A549 (cell line): Measurements from ENCODE around the gene CNNM2. TPM values are rescaled to one million over a fixed set of nuclear protein-coding genes. Genes with fewer than 3 reads are reported as not detected.

ENCODE experiments used
- ATAC-seq, 2 experiments: fragments of 200-7000 bp in 1 of 2; fragments of >200 bp in 1 of 2; cut with Nextera tagmentation in 1 of 2; cut with Tn5 transposase in 1 of 2; 3 replicates each; pipeline versions ENCODE4 v1.8.0 to v1.9.1; 2018 to 2020; ENCODE audit warnings: mild to moderate bottlenecking in 1 of 2, moderate library complexity in 1 of 2
- CTCF ChIA-PET: fragments of 300-600 bp; sonication (Branson Sonifier 250); formaldehyde crosslinking; extraction: SDS; loops from one replicate; lab custom pipeline; 2021; ENCODE audit warnings: antibody characterized with exemption, inconsistent platforms; lab: Yijun Ruan, JAX
- POLR2A ChIA-PET: fragments of 350-600 bp; formaldehyde crosslinking; extraction: SDS; loops from one replicate; lab custom pipeline; 2021; ENCODE audit warnings: antibody characterized with exemption, inconsistent platforms; lab: Yijun Ruan, JAX
- DNase-seq, 2 experiments: peaks; one replicate each; pipeline versions ENCODE4 v3.0.0 to v3.0.0-alpha.2; 2011 to 2016; ENCODE audit warnings: low read depth in 1 of 2, low spot score in 1 of 2
- FAIRE-seq: peaks from 2 replicates; lab custom pipeline; 2011; peaks lifted over from hg19 to GRCh38; lab: Jason Lieb, UNC
- H3K27ac ChIP-seq, 2 experiments: fragments of >200 bp; sonication (Bioruptor Twin); formaldehyde crosslinking; 3 replicates each; pipeline ENCODE4 v1.5.1; 2016 to 2017
- H3K4me1 ChIP-seq: fragments of >200 bp; sonication (Bioruptor Twin); formaldehyde crosslinking; 3 replicates; pipeline ENCODE4 v1.6.1; 2016
- H3K4me2 ChIP-seq: fragments of >200 bp; sonication (Bioruptor Twin); formaldehyde crosslinking; 3 replicates; pipeline ENCODE4 v1.6.1; 2016
- H3K4me3 ChIP-seq: fragments of >200 bp; sonication (Bioruptor Twin); formaldehyde crosslinking; 3 replicates; pipeline ENCODE4 v1.5.1; 2016
- H3K9me3 ChIP-seq: fragments of >200 bp; sonication (Bioruptor Twin); formaldehyde crosslinking; 3 replicates; pipeline ENCODE4 v1.6.1; 2016
- CBX2 ChIP-seq: fragments of 200-600 bp; sonication (generic); IDR thresholded peaks from 2 replicates; pipeline ENCODE4 v1.6.1; 2016; ENCODE audit warnings: low read depth, mild to moderate bottlenecking, borderline replicate concordance
- CEBPB ChIP-seq, 2 experiments: fragments of >200 bp in 1 of 2; sonication (Bioruptor Twin) in 1 of 2; formaldehyde crosslinking in 1 of 2; IDR thresholded peaks; 2 replicates each; pipeline ENCODE4 v1.6.1; 2012 to 2016
- CHD2 ChIP-seq: fragments of 150-350 bp; IDR thresholded peaks from 2 replicates; pipeline ENCODE4 v1.6.1; 2014; ENCODE audit warnings: low read length; ENCODE audit not compliant: partially characterized antibody
- CHD4 ChIP-seq: fragments of 200-600 bp; sonication (generic); IDR thresholded peaks from 2 replicates; pipeline ENCODE4 v1.6.1; 2016; ENCODE audit warnings: antibody characterized with exemption, mild to moderate bottlenecking, borderline replicate concordance
- EHF ChIP-seq: fragments of 250-450 bp; sonication (Bioruptor Pico); IDR thresholded peaks from 2 replicates; pipeline ENCODE4 v1.5.0; 2020; ENCODE audit warnings: mild to moderate bottlenecking
- ELK1 ChIP-seq: fragments of 150-350 bp; IDR thresholded peaks from 2 replicates; pipeline ENCODE4 v1.6.1; 2014; ENCODE audit warnings: low read depth, mild to moderate bottlenecking, low read length
- EP300 ChIP-seq, 2 experiments: fragments of >200 bp; sonication (Bioruptor Twin); formaldehyde crosslinking; IDR thresholded peaks; 2 replicates in 1 of 2; 3 replicates in 1 of 2; pipeline ENCODE4 v1.6.1; 2016 to 2017
- FOSL2 ChIP-seq, 2 experiments: fragments of 450-650 bp in 1 of 2; fragments of >200 bp in 1 of 2; sonication (Bioruptor Twin) in 1 of 2; formaldehyde crosslinking; IDR thresholded peaks; 2 replicates each; pipeline versions ENCODE4 v1.5.0 to v1.6.1; 2016 to 2020; ENCODE audit warnings: mild to moderate bottlenecking in 1 of 2, moderate library complexity in 1 of 2
- GATA3 ChIP-seq: IDR thresholded peaks from 2 replicates; pipeline ENCODE4 v1.6.1; 2012; ENCODE audit warnings: borderline replicate concordance
- HDAC2 ChIP-seq: fragments of 200-600 bp; sonication (generic); IDR thresholded peaks from 2 replicates; pipeline ENCODE4 v1.6.1; 2016
- HEYL ChIP-seq: fragments of 250-450 bp; sonication (Bioruptor Pico); IDR thresholded peaks from 2 replicates; pipeline ENCODE4 v1.8.0; 2021; ENCODE audit warnings: mild to moderate bottlenecking, moderate library complexity
- HOXA7 ChIP-seq: fragments of 250-450 bp; sonication (Bioruptor Pico); IDR thresholded peaks from 2 replicates; pipeline ENCODE4 v1.5.0; 2020; ENCODE audit warnings: mild to moderate bottlenecking, moderate library complexity
- HOXB13 ChIP-seq: fragments of 250-450 bp; sonication (Bioruptor Pico); IDR thresholded peaks from 2 replicates; pipeline ENCODE4 v1.5.0; 2020; ENCODE audit warnings: low read depth, mild to moderate bottlenecking, moderate library complexity
- HOXB5 ChIP-seq: fragments of 250-450 bp; sonication (Bioruptor Pico); IDR thresholded peaks from 2 replicates; pipeline ENCODE4 v1.5.0; 2020; ENCODE audit warnings: mild to moderate bottlenecking, moderate library complexity
- JUN ChIP-seq, 2 experiments: fragments of >200 bp; sonication (Bioruptor Twin); formaldehyde crosslinking; IDR thresholded peaks; 2 replicates in 1 of 2; 3 replicates in 1 of 2; pipeline ENCODE4 v1.6.1; 2016 to 2017
- JUNB ChIP-seq: fragments of >200 bp; sonication (Bioruptor Twin); formaldehyde crosslinking; IDR thresholded peaks from 2 replicates; pipeline ENCODE4 v1.6.1; 2016
- MAFK ChIP-seq: fragments of 450-650 bp; IDR thresholded peaks from 2 replicates; pipeline ENCODE4 v1.6.1; 2014; ENCODE audit not compliant: partially characterized antibody
- MYC ChIP-seq: IDR thresholded peaks from 2 replicates; pipeline ENCODE4 v1.6.1; 2012; ENCODE audit warnings: mild to moderate bottlenecking, inconsistent platforms, low read length, improper control_type of control experiment, borderline replicate concordance
- NPAS2 ChIP-seq: fragments of 250-450 bp; sonication (Bioruptor Pico); IDR thresholded peaks from 2 replicates; pipeline ENCODE4 v1.8.0; 2022; ENCODE audit warnings: mild to moderate bottlenecking, moderate library complexity, borderline replicate concordance
- PHF8 ChIP-seq: fragments of 200-600 bp; sonication (generic); IDR thresholded peaks from 2 replicates; pipeline ENCODE4 v1.6.1; 2016; ENCODE audit warnings: low read depth, mild to moderate bottlenecking, antibody characterized with exemption, moderate library complexity, borderline replicate concordance
- TFCP2L1 ChIP-seq: fragments of 250-450 bp; sonication (Bioruptor Pico); IDR thresholded peaks from 2 replicates; pipeline ENCODE4 v1.5.0; 2021; ENCODE audit warnings: mild to moderate bottlenecking
- TP53 ChIP-seq: fragments of 250-450 bp; sonication (Bioruptor Pico); IDR thresholded peaks from 2 replicates; pipeline ENCODE4 v1.5.0; 2021; ENCODE audit warnings: mild to moderate bottlenecking, moderate library complexity
- ZC3H11A ChIP-seq: fragments of 450-650 bp; IDR thresholded peaks from 2 replicates; pipeline ENCODE4 v1.6.1; 2014; ENCODE audit warnings: antibody characterized with exemption, mild to moderate bottlenecking
- ZFP36 ChIP-seq: fragments of 450-650 bp; IDR thresholded peaks from 2 replicates; pipeline ENCODE4 v1.6.1; 2014; ENCODE audit warnings: borderline replicate concordance; ENCODE audit not compliant: partially characterized antibody
- ZNF302 ChIP-seq: fragments of 250-450 bp; sonication (Bioruptor Pico); IDR thresholded peaks from 2 replicates; pipeline ENCODE4 v1.9.0; 2021; ENCODE audit warnings: inconsistent platforms, mild to moderate bottlenecking, moderate library complexity
- WGBS: methylation state at CpG from one replicate; pipeline ENCODE4 v1.1.6; 2017; ENCODE audit errors: missing lambda C conversion rate; 5-methylcytosine and 5-hydroxymethylcytosine counted together
- polyA plus RNA-seq, 4 experiments: library from polyadenylated mRNA; depleted of rRNA in 3 of 4; stranded (reverse); fragments of >200 nt; fragmentation: RNase III in 1 of 4; extraction: RNeasy Plus Mini Kit Qiagen cat#74134 plus additional on column Dnase treatment in 1 of 4; gene quantifications; 2 replicates in 3 of 4; 3 replicates in 1 of 4; pipeline ENCODE4 v1.2.3, GENCODE V29; 2011 to 2017
- TF ChIP-seq, protein P1 (sequence below): IDR thresholded peaks from 2 replicates; pipeline ENCODE4 v1.6.1; 2012
- TF ChIP-seq, protein P2 (sequence below): IDR thresholded peaks from 2 replicates; pipeline ENCODE4 v1.6.1; 2012; ENCODE audit warnings: low read depth, borderline replicate concordance
- TF ChIP-seq, protein P3 (sequence below): fragments of 250-450 bp; sonication (Bioruptor Pico); IDR thresholded peaks from 2 replicates; pipeline ENCODE4 v1.5.0; 2021; ENCODE audit warnings: mild to moderate bottlenecking, moderate library complexity, borderline replicate concordance
- TF ChIP-seq, protein P4 (sequence below): fragments of 250-450 bp; sonication (Bioruptor Pico); IDR thresholded peaks from 2 replicates; pipeline ENCODE4 v1.5.0; 2020; ENCODE audit warnings: low read depth, mild to moderate bottlenecking, moderate library complexity
- TF ChIP-seq, protein P5 (sequence below): fragments of >200 bp; sonication (Bioruptor Twin); formaldehyde crosslinking; IDR thresholded peaks from 3 replicates; pipeline ENCODE4 v1.5.1; 2016

The CNNM2 gene
- polyA plus RNA-seq, 2 of the 4 experiments (the other 2 are of a cell fraction), result 6.4 to 6.9 TPM

DNA sequence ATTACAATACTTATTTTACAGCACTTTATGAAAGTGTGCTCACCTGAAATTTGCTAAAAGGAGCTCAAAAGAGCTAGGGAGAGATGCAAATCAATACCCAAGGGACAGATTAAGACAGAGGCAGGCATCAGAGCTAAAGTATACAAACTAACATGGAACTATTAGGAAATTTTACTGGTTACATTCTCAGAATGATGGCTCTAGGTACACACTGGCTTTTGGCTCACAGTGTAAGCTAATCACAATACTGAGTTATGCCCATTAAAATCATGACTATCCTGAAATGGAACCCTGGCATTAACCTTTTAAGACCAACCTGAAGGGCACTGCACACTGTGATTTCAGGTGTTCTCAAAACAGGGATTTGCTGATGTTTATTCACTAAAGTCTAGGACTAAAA is 176.9 kb downstream of the CNNM2 start:
- FAIRE-seq, result no peak
- Histone ChIP-seq H3K4me3 (no peak overlapping the region), H3K4me2 (no peak overlapping the region), H3K27ac (no peak overlapping the region), H3K4me1 (peaks cover 20% of the 10 kb centered on the region), H3K9me3 (no peaks in the 10 kb centered on the region)
- TF ChIP-seq CHD4 (no peak), ZFP36 (no peak), NPAS2 (no peak), JUNB (no peak), PHF8 (no peak), MYC (no peak), CEBPB (IDR thresholded peaks at IDR 0.05) (no peak), HOXA7 (no peak), HDAC2 (no peak), FOSL2 (IDR thresholded peaks at IDR 0.05) (no peak), FOSL2 (CRISPR knock-in tag; IDR thresholded peaks at IDR 0.05) (no peak), HEYL (no peak), JUN (IDR thresholded peaks at IDR 0.05) (no peak), HOXB13 (no peak), CBX2 (no peak), TP53 (CRISPR knock-in tag) (no peak)
- TF ChIP-seq, protein P1, sequence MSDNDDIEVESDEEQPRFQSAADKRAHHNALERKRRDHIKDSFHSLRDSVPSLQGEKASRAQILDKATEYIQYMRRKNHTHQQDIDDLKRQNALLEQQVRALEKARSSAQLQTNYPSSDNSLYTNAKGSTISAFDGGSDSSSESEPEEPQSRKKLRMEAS, result no peak
- TF ChIP-seq, protein P2, sequence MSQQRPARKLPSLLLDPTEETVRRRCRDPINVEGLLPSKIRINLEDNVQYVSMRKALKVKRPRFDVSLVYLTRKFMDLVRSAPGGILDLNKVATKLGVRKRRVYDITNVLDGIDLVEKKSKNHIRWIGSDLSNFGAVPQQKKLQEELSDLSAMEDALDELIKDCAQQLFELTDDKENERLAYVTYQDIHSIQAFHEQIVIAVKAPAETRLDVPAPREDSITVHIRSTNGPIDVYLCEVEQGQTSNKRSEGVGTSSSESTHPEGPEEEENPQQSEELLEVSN, result no peak
- ATAC-seq, result no peak
- CTCF ChIA-PET, result interaction anchor here (0.6 to 1.9 kb wide), 6 partner anchors 17 to 210 kb away, joined by 3 to 6 read pairs (median 3); no protein-coding TSS in a partner anchor
- POLR2A ChIA-PET, result no interaction called here
- DNase-seq, result no peak

DNA sequence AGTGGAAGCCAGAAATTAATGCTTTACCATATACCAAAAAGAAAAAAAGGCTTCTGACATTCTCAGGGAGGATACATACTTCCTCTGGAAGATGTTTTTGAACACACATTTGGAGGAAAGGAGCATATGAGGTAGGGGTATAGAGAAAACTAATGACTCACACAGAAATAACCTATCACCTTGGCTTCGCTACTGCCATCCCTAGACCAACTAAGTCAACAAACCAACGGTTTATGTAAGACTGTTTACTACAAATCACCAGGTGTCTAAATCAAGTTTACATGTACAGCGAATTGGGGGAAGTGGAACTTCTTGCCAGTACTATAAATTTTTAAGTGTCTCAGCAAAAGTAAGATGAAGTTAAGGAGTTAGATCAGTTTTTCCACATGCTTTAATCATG is 178.0 kb downstream of the CNNM2 start:
- no peak for TF ChIP-seq FOSL2 (IDR thresholded peaks at IDR 0.05)
- 0 out of 2 replicates have a peak, but pooled peaks have one; percentile 10 for TF ChIP-seq FOSL2 (CRISPR knock-in tag; IDR thresholded peaks at IDR 0.05)
- no peak for TF ChIP-seq EHF (CRISPR knock-in tag)
- Histone ChIP-seq H3K4me1 (peaks cover 20% of the 10 kb centered on the region), H3K4me2 (no peak overlapping the region), H3K4me3 (no peak overlapping the region), H3K9me3 (no peaks in the 10 kb centered on the region), H3K27ac (0 out of 6 replicates have a peak overlapping the region, but pooled peaks of 1 of the 2 experiments have one; percentile 3)
- DNase-seq, result no peak
- FAIRE-seq, result peak; percentile 83
- peak in 1 of 2 experiments; percentile 28; a peak in 1 of 6 replicates for ATAC-seq
- WGBS, result 57% methylated on average over 3 of the region's 3 CpGs
- ChIA-PET CTCF (interaction anchor here (1.2 to 1.9 kb wide), 4 partner anchors 143 to 181 kb away, joined by 3 to 6 read pairs (median 3); partner anchors contain the start of gene INA), POLR2A (no interaction called here)

DNA sequence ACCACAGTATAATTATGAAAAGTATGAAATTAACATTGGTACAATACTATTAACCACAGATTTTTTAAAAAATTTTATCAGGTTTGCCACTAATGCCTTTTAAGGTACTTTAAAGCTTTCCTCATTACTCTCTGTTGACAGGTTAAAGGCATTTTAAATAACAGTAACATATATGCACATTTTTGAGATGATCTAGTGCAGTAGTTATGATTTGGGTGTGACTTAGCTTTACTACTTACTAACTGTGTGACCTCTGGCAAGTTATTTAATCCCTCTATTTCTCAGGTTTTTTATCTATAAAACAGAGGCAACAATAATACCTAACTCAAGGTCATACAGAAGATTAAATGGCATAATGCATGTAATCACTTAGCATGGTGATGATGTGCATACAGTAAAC is 180.1 kb downstream of the CNNM2 start:
- FAIRE-seq (peak; percentile 7), ATAC-seq (no peak), DNase-seq (no peak)
- Histone ChIP-seq H3K4me1 (peaks cover 20% of the 10 kb centered on the region), H3K9me3 (no peaks in the 10 kb centered on the region), H3K4me3 (no peak overlapping the region), H3K4me2 (no peak overlapping the region), H3K27ac (no peak overlapping the region)
- ChIA-PET POLR2A (no interaction called here), CTCF (interaction anchor here (0.7 to 3.6 kb wide), 6 partner anchors 14 to 264 kb away, joined by 3 to 19 read pairs (median 3); no protein-coding TSS in a partner anchor)
- TF ChIP-seq EP300 (IDR thresholded peaks at IDR 0.05) (no peak), GATA3 (no peak), PHF8 (no peak), ZNF302 (no peak), MAFK (no peak), HOXB5 (CRISPR knock-in tag) (no peak), ELK1 (no peak), ZC3H11A (no peak), CBX2 (no peak), CHD2 (no peak), TFCP2L1 (CRISPR knock-in tag) (no peak)
- TF ChIP-seq, protein P3, sequence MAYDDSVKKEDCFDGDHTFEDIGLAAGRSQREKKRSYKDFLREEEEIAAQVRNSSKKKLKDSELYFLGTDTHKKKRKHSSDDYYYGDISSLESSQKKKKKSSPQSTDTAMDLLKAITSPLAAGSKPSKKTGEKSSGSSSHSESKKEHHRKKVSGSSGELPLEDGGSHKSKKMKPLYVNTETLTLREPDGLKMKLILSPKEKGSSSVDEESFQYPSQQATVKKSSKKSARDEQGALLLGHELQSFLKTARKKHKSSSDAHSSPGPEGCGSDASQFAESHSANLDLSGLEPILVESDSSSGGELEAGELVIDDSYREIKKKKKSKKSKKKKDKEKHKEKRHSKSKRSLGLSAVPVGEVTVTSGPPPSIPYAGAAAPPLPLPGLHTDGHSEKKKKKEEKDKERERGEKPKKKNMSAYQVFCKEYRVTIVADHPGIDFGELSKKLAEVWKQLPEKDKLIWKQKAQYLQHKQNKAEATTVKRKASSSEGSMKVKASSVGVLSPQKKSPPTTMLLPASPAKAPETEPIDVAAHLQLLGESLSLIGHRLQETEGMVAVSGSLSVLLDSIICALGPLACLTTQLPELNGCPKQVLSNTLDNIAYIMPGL (CRISPR knock-in tag), result no peak
- TF ChIP-seq, protein P4, sequence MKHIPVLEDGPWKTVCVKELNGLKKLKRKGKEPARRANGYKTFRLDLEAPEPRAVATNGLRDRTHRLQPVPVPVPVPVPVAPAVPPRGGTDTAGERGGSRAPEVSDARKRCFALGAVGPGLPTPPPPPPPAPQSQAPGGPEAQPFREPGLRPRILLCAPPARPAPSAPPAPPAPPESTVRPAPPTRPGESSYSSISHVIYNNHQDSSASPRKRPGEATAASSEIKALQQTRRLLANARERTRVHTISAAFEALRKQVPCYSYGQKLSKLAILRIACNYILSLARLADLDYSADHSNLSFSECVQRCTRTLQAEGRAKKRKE, result no peak
- TF ChIP-seq, protein P5, sequence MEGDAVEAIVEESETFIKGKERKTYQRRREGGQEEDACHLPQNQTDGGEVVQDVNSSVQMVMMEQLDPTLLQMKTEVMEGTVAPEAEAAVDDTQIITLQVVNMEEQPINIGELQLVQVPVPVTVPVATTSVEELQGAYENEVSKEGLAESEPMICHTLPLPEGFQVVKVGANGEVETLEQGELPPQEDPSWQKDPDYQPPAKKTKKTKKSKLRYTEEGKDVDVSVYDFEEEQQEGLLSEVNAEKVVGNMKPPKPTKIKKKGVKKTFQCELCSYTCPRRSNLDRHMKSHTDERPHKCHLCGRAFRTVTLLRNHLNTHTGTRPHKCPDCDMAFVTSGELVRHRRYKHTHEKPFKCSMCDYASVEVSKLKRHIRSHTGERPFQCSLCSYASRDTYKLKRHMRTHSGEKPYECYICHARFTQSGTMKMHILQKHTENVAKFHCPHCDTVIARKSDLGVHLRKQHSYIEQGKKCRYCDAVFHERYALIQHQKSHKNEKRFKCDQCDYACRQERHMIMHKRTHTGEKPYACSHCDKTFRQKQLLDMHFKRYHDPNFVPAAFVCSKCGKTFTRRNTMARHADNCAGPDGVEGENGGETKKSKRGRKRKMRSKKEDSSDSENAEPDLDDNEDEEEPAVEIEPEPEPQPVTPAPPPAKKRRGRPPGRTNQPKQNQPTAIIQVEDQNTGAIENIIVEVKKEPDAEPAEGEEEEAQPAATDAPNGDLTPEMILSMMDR, result no peak
